Kidney capillary endothelial cell (primary cell): ENCODE data around the gene BST2.
"Not testable (repeated sequence)": the region's sequence is repeated elsewhere in the genome, so short reads cannot be mapped to it uniquely, and the experiment has no call there.

Experiments used
- DNase-seq: peaks from one replicate; pipeline ENCODE4 v3.0.0-alpha.2; 2018; ENCODE audit warnings: low spot score

BST2 gene

GRCh38 chr19:17389957-17390664 is 15.3 kb downstream of the BST2 start:
- DNase-seq, result no peak

- DNase-seq, result no peak
These were observed 16.1 kb downstream of the BST2 start for GRCh38 chr19:17389288-17389687.

- DNase-seq, result peak; percentile 93
These were observed 19.4 kb downstream of the BST2 start for GRCh38 chr19:17385878-17386611.

- no peak for DNase-seq
These were observed 24.8 kb downstream of the BST2 start for GRCh38 chr19:17380426-17381138.

- DNase-seq, result no peak
These were observed 26.2 kb downstream of the BST2 start for GRCh38 chr19:17379221-17379631.

- DNase-seq, result no peak
These were observed 27.2 kb downstream of the BST2 start for GRCh38 chr19:17378271-17378670.

GRCh38 chr19:17376935-17377600 is 28.4 kb downstream of the BST2 start, which contains the start of gene PLVAP:
PLVAP (minus strand) TSS chr19:17377342; CDS start chr19:17377288, 54 bp downstream.
- DNase-seq, result peak; percentile 80

- DNase-seq, result peak; percentile 61
These were observed 35.3 kb downstream of the BST2 start for GRCh38 chr19:17370026-17370587.

- no peak for DNase-seq
These were observed 40.1 kb downstream of the BST2 start for GRCh38 chr19:17365361-17365760.

- DNase-seq, result not testable (repeated sequence)
These were observed 41.4 kb downstream of the BST2 start for GRCh38 chr19:17363852-17364605.

- DNase-seq, result no peak
These were observed 45.3 kb downstream of the BST2 start for GRCh38 chr19:17359905-17360800.

- DNase-seq, result no peak
These were observed 47.0 kb downstream of the BST2 start for GRCh38 chr19:17358395-17358794.

- no peak for DNase-seq
These were observed 47.7 kb downstream of the BST2 start for GRCh38 chr19:17357724-17358123.

- no peak for DNase-seq
These were observed 48.3 kb downstream of the BST2 start for GRCh38 chr19:17357078-17357666.

GRCh38 chr19:17353386-17353785 is 52.0 kb downstream of the BST2 start:
- DNase-seq, result no peak
